ENCODE data around the gene DGCR2.

DNA sequence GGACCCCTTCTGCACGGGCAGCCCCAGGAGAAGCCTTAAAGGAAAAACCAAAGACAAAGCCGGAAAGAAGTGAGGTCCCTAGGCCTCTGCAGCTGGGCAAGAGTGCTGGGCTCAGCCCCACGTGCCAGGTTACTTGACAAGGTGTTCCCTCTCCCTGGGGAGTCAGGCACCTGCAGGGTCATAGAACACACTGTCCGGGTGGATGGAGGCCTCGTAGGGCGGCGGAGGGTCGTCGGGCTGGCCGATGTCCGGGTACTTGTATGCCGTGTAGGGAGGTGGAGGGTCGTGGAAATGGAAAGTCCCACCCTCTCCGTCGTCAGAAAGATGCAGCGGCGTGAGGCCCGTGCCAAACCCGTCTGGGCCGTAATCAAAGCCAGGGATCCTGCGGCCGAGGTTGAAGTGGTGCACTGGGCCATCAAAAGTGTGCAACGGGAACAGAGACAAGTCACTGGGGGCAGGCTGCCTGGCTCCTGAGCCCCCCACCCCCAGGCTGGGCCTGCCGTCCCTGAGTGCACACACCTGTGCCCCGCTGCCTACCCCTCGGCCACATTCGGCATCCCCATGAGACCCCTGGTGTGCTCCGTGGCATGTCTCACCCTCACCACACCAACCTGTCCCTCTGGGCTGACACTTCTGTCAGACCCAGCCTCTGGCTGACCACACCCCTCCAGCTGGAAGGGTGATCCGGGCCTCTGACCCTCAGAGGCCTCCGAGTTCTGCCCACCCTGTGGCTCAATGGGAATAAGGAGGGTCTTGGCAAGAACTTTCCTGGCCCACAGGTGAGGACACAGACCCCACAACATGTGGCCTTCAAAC lies 81.1 kb downstream of the DGCR2 start:
- no peak for TF ChIP-seq SUZ12 (IDR thresholded peaks at IDR 0.05; ENCODE audit: extremely low read depth, insufficient read depth, insufficient read length)
- no peak for TF ChIP-seq YY1 (IDR thresholded peaks at IDR 0.05; ENCODE audit: insufficient read depth, insufficient read length)
- TF ChIP-seq ZNF274 (IDR thresholded peaks at IDR 0.05; ENCODE audit: low read depth, low read length), result no peak
